ENCODE results near the gene PEX11B. TPM values are rescaled to one million over a fixed set of nuclear protein-coding genes. Genes with fewer than 3 reads are reported as not detected.
"Not testable (repeated sequence)": the region's sequence is repeated elsewhere in the genome, so short reads cannot be mapped to it uniquely, and the experiment has no call there.

Gene PEX11B
- total RNA-seq, 1 experiment from 2014 or later = 16.1 TPM

DNA sequence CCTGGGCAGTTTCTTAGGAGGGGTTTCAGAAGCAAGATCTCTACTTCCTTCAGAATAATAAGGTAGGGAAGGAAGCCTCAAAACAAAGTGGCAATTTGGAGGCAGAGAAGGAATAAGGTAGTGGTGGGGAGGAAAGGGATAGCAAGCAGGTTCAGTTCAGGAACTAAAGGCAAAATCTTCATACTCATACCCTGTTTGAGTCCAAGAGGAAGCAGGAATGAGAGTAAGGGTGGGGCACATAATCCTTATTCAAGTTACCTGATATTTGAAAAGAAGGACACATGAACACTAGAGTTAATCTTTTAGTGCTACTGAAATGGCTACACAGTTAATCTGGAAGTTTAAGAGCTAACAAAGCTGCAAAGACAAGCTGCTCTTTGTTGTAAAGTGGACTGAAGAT is 17.2 kb upstream of the PEX11B start:
- Mint-ChIP-seq H3K27ac (ENCODE audit: unreplicated experiment) (no peak overlapping the region), H3K27me3 (ENCODE audit: insufficient read depth, unreplicated experiment) (no peaks in the 10 kb centered on the region), H3K4me1 (ENCODE audit: low read depth, unreplicated experiment) (peaks cover 8% of the 10 kb centered on the region), H3K4me3 (ENCODE audit: unreplicated experiment) (no peak overlapping the region), H3K36me3 (ENCODE audit: insufficient read depth, unreplicated experiment) (no peaks in the 10 kb centered on the region), H3K9me3 (ENCODE audit: unreplicated experiment) (no peaks in the 10 kb centered on the region)
- ChIA-PET POLR2A (interaction anchor here (1.5 kb wide), 1 partner anchor 8 kb away, joined by 4 read pairs; the partner anchor contains the start of gene RBM8A), CTCF (interaction anchor here (1.3 to 1.9 kb wide), 2 partner anchors 8 to 90 kb away, joined by 4 to 7 read pairs; partner anchors contain the start of genes NUDT17 and RBM8A)
- H3K4me3 ChIP-seq (ENCODE audit: low read depth, low read length) = no peak overlapping the region
- BruUV-seq (replicated peaks) = no TSS peak
- peaks cover 13% of the 10 kb centered on the region; the same call in 1 of the 2 replicates for H3K4me1 ChIP-seq
- no peaks in the 10 kb centered on the region; the same call in 1 of the 2 replicates for H3K9me3 ChIP-seq
- TF ChIP-seq, protein P1, sequence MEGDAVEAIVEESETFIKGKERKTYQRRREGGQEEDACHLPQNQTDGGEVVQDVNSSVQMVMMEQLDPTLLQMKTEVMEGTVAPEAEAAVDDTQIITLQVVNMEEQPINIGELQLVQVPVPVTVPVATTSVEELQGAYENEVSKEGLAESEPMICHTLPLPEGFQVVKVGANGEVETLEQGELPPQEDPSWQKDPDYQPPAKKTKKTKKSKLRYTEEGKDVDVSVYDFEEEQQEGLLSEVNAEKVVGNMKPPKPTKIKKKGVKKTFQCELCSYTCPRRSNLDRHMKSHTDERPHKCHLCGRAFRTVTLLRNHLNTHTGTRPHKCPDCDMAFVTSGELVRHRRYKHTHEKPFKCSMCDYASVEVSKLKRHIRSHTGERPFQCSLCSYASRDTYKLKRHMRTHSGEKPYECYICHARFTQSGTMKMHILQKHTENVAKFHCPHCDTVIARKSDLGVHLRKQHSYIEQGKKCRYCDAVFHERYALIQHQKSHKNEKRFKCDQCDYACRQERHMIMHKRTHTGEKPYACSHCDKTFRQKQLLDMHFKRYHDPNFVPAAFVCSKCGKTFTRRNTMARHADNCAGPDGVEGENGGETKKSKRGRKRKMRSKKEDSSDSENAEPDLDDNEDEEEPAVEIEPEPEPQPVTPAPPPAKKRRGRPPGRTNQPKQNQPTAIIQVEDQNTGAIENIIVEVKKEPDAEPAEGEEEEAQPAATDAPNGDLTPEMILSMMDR (IDR thresholded peaks at IDR 0.05; ENCODE audit: insufficient read depth in 1 of 2, low read depth in 1 of 2, low read length in 1 of 2, severe bottlenecking in 1 of 2, unreplicated experiment in 1 of 2) = no peak
- no peaks in the 10 kb centered on the region for H3K27me3 ChIP-seq (replicated peaks; ENCODE audit: control insufficient read depth, insufficient read depth, low read length)
- no peak for DNase-seq
- no peaks in the 10 kb centered on the region for H3K36me3 ChIP-seq (ENCODE audit: control insufficient read depth, insufficient read depth, low read length)
- intact Hi-C loops (cut with micrococcal nuclease; ENCODE audit: unreplicated experiment) = no loop called here

DNA sequence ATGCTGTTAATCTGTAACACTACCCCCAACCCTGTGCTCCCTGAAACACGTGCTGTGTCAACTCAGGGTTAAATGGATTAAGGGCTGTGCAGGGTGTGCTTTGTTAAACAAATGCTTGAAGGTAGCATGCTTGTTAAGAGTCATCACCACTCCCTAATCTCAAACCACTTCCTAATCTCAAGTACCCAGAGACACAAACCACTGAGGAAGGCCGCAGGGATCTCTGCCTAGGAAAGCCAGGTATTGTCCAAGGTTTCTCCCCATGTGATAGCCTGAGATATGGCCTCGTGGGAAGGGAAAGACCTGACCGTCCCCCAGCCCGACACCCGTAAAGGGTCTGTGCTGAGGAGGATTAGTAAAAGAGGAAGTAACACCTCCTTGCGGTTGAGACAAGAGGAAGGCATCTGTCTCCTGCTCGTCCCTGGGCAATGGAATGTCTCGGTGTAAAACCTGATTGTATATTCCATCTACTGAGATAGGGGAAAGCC is 14.0 kb upstream of the PEX11B start:
- H3K27me3 ChIP-seq (replicated peaks; ENCODE audit: control insufficient read depth, insufficient read depth, low read length); H3K36me3 Mint-ChIP-seq (ENCODE audit: insufficient read depth, unreplicated experiment); H3K4me1 Mint-ChIP-seq (ENCODE audit: low read depth, unreplicated experiment); POLR2A ChIA-PET; H3K27ac Mint-ChIP-seq (ENCODE audit: unreplicated experiment); H3K36me3 ChIP-seq (ENCODE audit: control insufficient read depth, insufficient read depth, low read length); H3K9me3 ChIP-seq; H3K4me3 ChIP-seq (ENCODE audit: low read depth, low read length); H3K4me3 Mint-ChIP-seq (ENCODE audit: unreplicated experiment); DNase-seq; H3K9me3 Mint-ChIP-seq (ENCODE audit: unreplicated experiment); H3K27me3 Mint-ChIP-seq (ENCODE audit: insufficient read depth, unreplicated experiment); BruUV-seq (replicated peaks): not testable (repeated sequence)
- H3K4me1 ChIP-seq = peaks cover 13% of the 10 kb centered on the region; the same call in 1 of the 2 replicates
- CTCF ChIA-PET = interaction anchor here (0.6 kb wide), 1 partner anchor 103 kb away, joined by 3 read pairs; no protein-coding TSS in a partner anchor
- intact Hi-C loops (cut with micrococcal nuclease; ENCODE audit: unreplicated experiment) = loop anchor here (1.0 kb wide), 1 partner anchor 32 kb away; the partner anchor contains the start of genes ANKRD34A and POLR3GL

DNA sequence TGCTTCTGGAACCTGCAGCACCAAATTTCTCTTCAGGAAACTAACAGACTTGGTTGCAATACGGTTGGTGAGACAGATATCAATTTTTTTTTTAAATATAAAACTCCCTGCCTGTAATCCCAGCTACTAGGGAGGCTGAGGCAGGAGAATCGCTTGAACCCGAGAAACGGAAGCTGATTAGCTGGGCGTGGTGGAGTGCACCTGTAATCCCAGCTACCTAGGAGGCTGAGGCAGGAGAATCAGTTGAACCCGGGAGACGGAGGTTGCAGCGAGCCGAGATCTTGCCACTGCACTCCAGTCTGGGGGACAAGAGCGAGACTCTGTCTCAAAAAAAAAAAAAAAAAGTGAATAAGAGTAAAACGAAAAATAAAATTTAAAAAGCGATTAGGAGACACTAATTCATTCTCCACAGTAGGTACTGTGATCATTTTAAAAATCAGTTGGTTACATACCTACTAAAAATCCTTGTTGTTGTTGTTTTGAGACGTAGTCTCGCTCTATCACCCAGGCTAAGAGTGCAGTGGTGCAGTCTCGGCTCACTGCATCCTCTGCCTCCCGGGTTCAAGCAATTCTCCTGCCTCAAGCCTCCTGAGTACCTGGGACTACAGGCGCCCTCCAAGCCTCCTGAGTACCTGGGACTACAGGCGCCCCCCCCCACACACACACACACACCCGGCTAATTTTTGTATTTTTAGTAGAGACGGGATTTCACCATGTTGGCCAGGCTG is 9.6 kb upstream of the PEX11B start:
- ChIA-PET POLR2A (interaction anchor here (0.9 to 2.8 kb wide), 10 partner anchors 8 to 124 kb away, joined by 3 to 25 read pairs (median 7); partner anchors contain the start of genes ANKRD34A, LIX1L, NUDT17 and PEX11B), CTCF (interaction anchor here (0.6 to 1.9 kb wide), 8 partner anchors 8 to 69 kb away, joined by 3 to 15 read pairs (median 6); partner anchors contain the start of genes ANKRD34A, LIX1L, PIAS3 and POLR3GL)
- peaks cover 6% of the 10 kb centered on the region for H3K4me1 Mint-ChIP-seq (ENCODE audit: low read depth, unreplicated experiment)
- Histone ChIP-seq H3K9me3 (no peaks in the 10 kb centered on the region), H3K27me3 (replicated peaks; ENCODE audit: control insufficient read depth, insufficient read depth, low read length) (no peaks in the 10 kb centered on the region), H3K4me3 (ENCODE audit: low read depth, low read length) (peak overlapping the region; percentile 84), H3K4me1 (peaks cover 6% of the 10 kb centered on the region), H3K36me3 (ENCODE audit: control insufficient read depth, insufficient read depth, low read length) (no peaks in the 10 kb centered on the region)
- H3K27ac Mint-ChIP-seq (ENCODE audit: unreplicated experiment) = no peak overlapping the region
- intact Hi-C loops (cut with micrococcal nuclease; ENCODE audit: unreplicated experiment) = loop anchor here (2.0 to 5.0 kb wide), 3 partner anchors 35 to 49 kb away; no protein-coding TSS in a partner anchor
- DNase-seq = no peak
- TF ChIP-seq, protein P1 (IDR thresholded peaks at IDR 0.05; ENCODE audit: insufficient read depth in 1 of 2, low read depth in 1 of 2, low read length in 1 of 2, severe bottlenecking in 1 of 2, unreplicated experiment in 1 of 2) = no peak
- H3K9me3 Mint-ChIP-seq (ENCODE audit: unreplicated experiment) = no peaks in the 10 kb centered on the region
- H3K4me3 Mint-ChIP-seq (ENCODE audit: unreplicated experiment) = no peak overlapping the region
- peaks cover 1% of the 10 kb centered on the region for H3K36me3 Mint-ChIP-seq (ENCODE audit: insufficient read depth, unreplicated experiment)
- H3K27me3 Mint-ChIP-seq (ENCODE audit: insufficient read depth, unreplicated experiment) = no peaks in the 10 kb centered on the region
- BruUV-seq (replicated peaks) = TSS peak; percentile 97

All from Caco-2 (cell line).